IMR-90 (cell line): ENCODE data around the gene EVA1C. TPM values are rescaled to one million over a fixed set of nuclear protein-coding genes. Genes with fewer than 3 reads are reported as not detected.
"Not testable (repeated sequence)": the region's sequence is repeated elsewhere in the genome, so short reads cannot be mapped to it uniquely, and the experiment has no call there.

Source experiments
- ATAC-seq: fragments of 200-7000 bp; cut with Tn5 transposase; 2 replicates; pipeline ENCODE4 v1.9.1; 2020; ENCODE audit warnings: low read depth, mild to moderate bottlenecking, moderate library complexity
- BruUV-seq: library from RNA; stranded (reverse); fragments of 400-500 nt; replicated peaks from 2 replicates; lab custom pipeline; 2021; lab: Mats Ljungman, UMichigan
- CTCF ChIA-PET: fragments of 300-600 bp; formaldehyde crosslinking; extraction: SDS; loops from one replicate; lab custom pipeline; 2021; ENCODE audit warnings: antibody characterized with exemption; lab: Yijun Ruan, JAX
- POLR2A ChIA-PET: fragments of 300-600 bp; sonication (Branson Sonifier 250); formaldehyde crosslinking; loops from one replicate; lab custom pipeline; 2022; ENCODE audit warnings: antibody characterized with exemption; ENCODE audit not compliant: unreplicated experiment; lab: Charles Lee
- DNase-seq: peaks from one replicate; pipeline ENCODE4 v3.0.0; 2013
- H2AFZ ChIP-seq: replicated peaks from 2 replicates; pipeline ENCODE3; 2013; ENCODE audit warnings: low read length, mild to moderate bottlenecking; ENCODE audit not compliant: poor library complexity
- H2AK5ac ChIP-seq: 2 replicates; pipeline ENCODE4 v1.6.1; 2013; ENCODE audit warnings: low read depth, low read length, inconsistent platforms
- H2AK9ac ChIP-seq: replicated peaks from 2 replicates; pipeline ENCODE3; 2013; ENCODE audit warnings: mild to moderate bottlenecking, low read depth, low read length, moderate library complexity; ENCODE audit not compliant: poor library complexity
- H2BK120ac ChIP-seq: 2 replicates; pipeline ENCODE4 v1.6.1; 2013; ENCODE audit warnings: low read depth, low read length, inconsistent platforms
- H2BK15ac ChIP-seq: 3 replicates; pipeline ENCODE4 v1.6.1; 2013; ENCODE audit warnings: low read depth, low read length, inconsistent platforms
- H2BK20ac ChIP-seq: 2 replicates; pipeline ENCODE4 v1.6.1; 2013; ENCODE audit warnings: low read depth, mild to moderate bottlenecking, inconsistent platforms, low read length, moderate library complexity
- H2BK5ac ChIP-seq: 2 replicates; pipeline ENCODE4 v1.6.1; 2013; ENCODE audit warnings: mild to moderate bottlenecking, low read depth, low read length, inconsistent platforms; ENCODE audit not compliant: poor library complexity, severe bottlenecking
- H3K14ac ChIP-seq: replicated peaks from 2 replicates; pipeline ENCODE4 v1.6.1; 2013; ENCODE audit warnings: low read depth, low read length, inconsistent platforms
- H3K18ac ChIP-seq: 2 replicates; pipeline ENCODE4 v1.6.1; 2013; ENCODE audit warnings: low read depth, low read length, control low read depth
- H3K23ac ChIP-seq: 2 replicates; pipeline ENCODE4 v1.6.1; 2013; ENCODE audit warnings: low read depth, low read length, inconsistent platforms
- H3K27ac ChIP-seq: 2 replicates; pipeline ENCODE4 v1.5.1; 2013; ENCODE audit warnings: mild to moderate bottlenecking, control low read depth, low read length; ENCODE audit not compliant: insufficient read depth
- H3K27me3 ChIP-seq: 2 replicates; pipeline ENCODE4 v1.6.1; 2013; ENCODE audit warnings: low read length; ENCODE audit not compliant: control insufficient read depth, insufficient read depth
- H3K36me3 ChIP-seq: 2 replicates; pipeline ENCODE4 v1.6.1; 2013; ENCODE audit warnings: low read length, mixed read lengths; ENCODE audit not compliant: control insufficient read depth, insufficient read depth
- H3K4ac ChIP-seq: 2 replicates; pipeline ENCODE4 v1.6.1; 2013; ENCODE audit warnings: low read depth, low read length, inconsistent platforms
- H3K4me1 ChIP-seq: 2 replicates; pipeline ENCODE4 v1.6.1; 2013; ENCODE audit warnings: low read length, mixed read lengths; ENCODE audit not compliant: control insufficient read depth, insufficient read depth
- H3K4me2 ChIP-seq: 2 replicates; pipeline ENCODE4 v1.6.1; 2013; ENCODE audit warnings: low read depth, mild to moderate bottlenecking, control low read depth, low read length, moderate library complexity
- H3K4me3 ChIP-seq: 2 replicates; pipeline ENCODE4 v1.5.1; 2013; ENCODE audit warnings: low read depth, mild to moderate bottlenecking, control low read depth, low read length, moderate library complexity; ENCODE audit not compliant: insufficient read depth
- H3K56ac ChIP-seq: 2 replicates; pipeline ENCODE4 v1.6.1; 2013; ENCODE audit warnings: low read length, inconsistent platforms; ENCODE audit not compliant: insufficient read depth; ENCODE audit errors: extremely low read depth
- H3K79me1 ChIP-seq, 2 experiments: 2 replicates each; pipeline ENCODE4 v1.6.1; 2013; ENCODE audit warnings: low read length in 2 of 2, inconsistent platforms in 1 of 2, low read depth in 1 of 2
- H3K9ac ChIP-seq: 2 replicates; pipeline ENCODE4 v1.6.1; 2013; ENCODE audit warnings: low read depth, low read length, control low read depth
- H3K9me1 ChIP-seq: 2 replicates; pipeline ENCODE4 v1.6.1; 2013; ENCODE audit warnings: low read length, inconsistent platforms; ENCODE audit not compliant: insufficient read depth
- H3K9me3 ChIP-seq: 2 replicates; pipeline ENCODE4 v1.6.1; 2013; ENCODE audit warnings: low read length; ENCODE audit not compliant: control insufficient read depth, insufficient read depth
- H4K20me1 ChIP-seq: 2 replicates; pipeline ENCODE4 v1.6.1; 2013; ENCODE audit warnings: low read length, inconsistent platforms; ENCODE audit not compliant: insufficient read depth
- H4K5ac ChIP-seq: 2 replicates; pipeline ENCODE4 v1.6.1; 2013; ENCODE audit warnings: mild to moderate bottlenecking, low read depth, low read length, control low read depth
- H4K8ac ChIP-seq, 2 experiments: 2 replicates each; pipeline ENCODE4 v1.6.1; 2013; ENCODE audit warnings: low read depth in 2 of 2, low read length in 2 of 2, control low read depth in 1 of 2, inconsistent platforms in 1 of 2
- H4K91ac ChIP-seq: 2 replicates; pipeline ENCODE4 v1.6.1; 2013; ENCODE audit warnings: low read depth, low read length, inconsistent platforms; ENCODE audit not compliant: insufficient read depth
- WGBS, 2 experiments: methylation state at CpG; one replicate each; pipeline versions ENCODE4 v1.1.5 to v1.1.7; 2013; ENCODE audit warnings: missing lambda C conversion rate in 2 of 2; ENCODE audit not compliant: insufficient read length in 1 of 2; ENCODE audit errors: extremely low coverage in 2 of 2; 5-methylcytosine and 5-hydroxymethylcytosine counted together
- dilution Hi-C: fragments of 300-500 bp; cut with HindIII; formaldehyde crosslinking; loops from one replicate; pipeline ENCODE4 v1.14.3; 2018; ENCODE audit warnings: low sequenced_read_pairs; ENCODE audit not compliant: unreplicated experiment
- in situ Hi-C: fragments of 300-500 bp; cut with MboI; formaldehyde crosslinking; loops from 3 replicates; pipeline ENCODE4 v1.14.3; 2019; ENCODE audit warnings: low sequenced_read_pairs, inconsistent platforms, mixed read lengths
- intact Hi-C: fragments of 100-400 bp; cut with micrococcal nuclease; formaldehyde crosslinking; loops from 2 replicates; pipeline ENCODE4 v1.10.0; 2022
- polyA plus RNA-seq, 3 experiments: library from polyadenylated mRNA; depleted of rRNA; stranded (reverse); fragments of >200 nt; gene quantifications; 2 replicates each; pipeline ENCODE4 v1.2.3, GENCODE V29; 2012; ENCODE audit warnings: low replicate concordance in 1 of 3
- total RNA-seq: library from RNA; depleted of rRNA; stranded (reverse); fragments of >200 nt; gene quantifications from 2 replicates; pipeline ENCODE4 v1.2.3, GENCODE V29; 2012

EVA1C gene
- total and polyA plus RNA-seq, 2 of the 4 experiments (the other 2 are of a cell fraction) = 0.72 to 1.1 TPM

- H2AK5ac ChIP-seq, H3K9ac ChIP-seq, H3K18ac ChIP-seq, H3K4me3 ChIP-seq, H2AFZ ChIP-seq, H4K20me1 ChIP-seq, H3K27ac ChIP-seq, H4K91ac ChIP-seq, H3K9me3 ChIP-seq, POLR2A ChIA-PET, ATAC-seq, intact Hi-C loops, H3K9me1 ChIP-seq, H3K14ac ChIP-seq, H3K79me1 ChIP-seq, in situ Hi-C loops, H3K36me3 ChIP-seq, H3K56ac ChIP-seq, H3K23ac ChIP-seq, H2BK20ac ChIP-seq, H3K4me1 ChIP-seq, H4K8ac ChIP-seq, H3K4me2 ChIP-seq, H2BK120ac ChIP-seq, H3K4ac ChIP-seq, H3K27me3 ChIP-seq, H4K5ac ChIP-seq, DNase-seq, H2BK5ac ChIP-seq, H2BK15ac ChIP-seq, BruUV-seq, H2AK9ac ChIP-seq, dilution Hi-C loops: not testable (repeated sequence)
- WGBS, 2 experiments = no CpG with 5 or more reads among the region's 3 CpGs
- CTCF ChIA-PET = interaction anchor here (0.8 to 1.1 kb wide), 2 partner anchors 10 to 11 kb away, joined by 3 read pairs; no protein-coding TSS in a partner anchor
These were observed 93.3 kb downstream of the EVA1C start for GRCh38 chr21:32505767-32506166.

- H3K9ac ChIP-seq, H3K4me2 ChIP-seq, H4K5ac ChIP-seq, H3K9me1 ChIP-seq, H3K4me1 ChIP-seq, ATAC-seq, H2BK20ac ChIP-seq, H2AFZ ChIP-seq, H3K27me3 ChIP-seq, POLR2A ChIA-PET, dilution Hi-C loops, H3K18ac ChIP-seq, BruUV-seq, intact Hi-C loops, H3K36me3 ChIP-seq, H2BK5ac ChIP-seq, H3K23ac ChIP-seq, DNase-seq, H3K79me1 ChIP-seq, H4K8ac ChIP-seq, H2BK15ac ChIP-seq, H3K9me3 ChIP-seq, H4K20me1 ChIP-seq, in situ Hi-C loops, H3K14ac ChIP-seq, H3K56ac ChIP-seq, H2AK5ac ChIP-seq, H2BK120ac ChIP-seq, H3K27ac ChIP-seq, H3K4ac ChIP-seq, H4K91ac ChIP-seq, H2AK9ac ChIP-seq, H3K4me3 ChIP-seq: not testable (repeated sequence)
- 71% methylated on average over 1 of the region's 7 CpGs; no CpG with 5 or more reads in 1 of the 2 experiments for WGBS, 2 experiments
- CTCF ChIA-PET = interaction anchor here (1.1 kb wide), 1 partner anchor 10 kb away, joined by 3 read pairs; no protein-coding TSS in a partner anchor
These were observed 94.0 kb downstream of the EVA1C start for GRCh38 chr21:32506411-32506965.
